Measurements from ENCODE around the gene KLHL24. TPM values are rescaled to one million over a fixed set of nuclear protein-coding genes. Genes with fewer than 3 reads are reported as not detected.
"Not testable (repeated sequence)": the region's sequence is repeated elsewhere in the genome, so short reads cannot be mapped to it uniquely, and the experiment has no call there.

The KLHL24 gene
- 33.9 TPM for polyA plus RNA-seq (2013, experiment 1 of 4)
- polyA plus RNA-seq (2013, experiment 2 of 4), result 32.7 TPM
- polyA plus RNA-seq (2013, experiment 3 of 4), result 27.3 TPM
- 33.4 TPM for polyA plus RNA-seq (2013, experiment 4 of 4)

DNA sequence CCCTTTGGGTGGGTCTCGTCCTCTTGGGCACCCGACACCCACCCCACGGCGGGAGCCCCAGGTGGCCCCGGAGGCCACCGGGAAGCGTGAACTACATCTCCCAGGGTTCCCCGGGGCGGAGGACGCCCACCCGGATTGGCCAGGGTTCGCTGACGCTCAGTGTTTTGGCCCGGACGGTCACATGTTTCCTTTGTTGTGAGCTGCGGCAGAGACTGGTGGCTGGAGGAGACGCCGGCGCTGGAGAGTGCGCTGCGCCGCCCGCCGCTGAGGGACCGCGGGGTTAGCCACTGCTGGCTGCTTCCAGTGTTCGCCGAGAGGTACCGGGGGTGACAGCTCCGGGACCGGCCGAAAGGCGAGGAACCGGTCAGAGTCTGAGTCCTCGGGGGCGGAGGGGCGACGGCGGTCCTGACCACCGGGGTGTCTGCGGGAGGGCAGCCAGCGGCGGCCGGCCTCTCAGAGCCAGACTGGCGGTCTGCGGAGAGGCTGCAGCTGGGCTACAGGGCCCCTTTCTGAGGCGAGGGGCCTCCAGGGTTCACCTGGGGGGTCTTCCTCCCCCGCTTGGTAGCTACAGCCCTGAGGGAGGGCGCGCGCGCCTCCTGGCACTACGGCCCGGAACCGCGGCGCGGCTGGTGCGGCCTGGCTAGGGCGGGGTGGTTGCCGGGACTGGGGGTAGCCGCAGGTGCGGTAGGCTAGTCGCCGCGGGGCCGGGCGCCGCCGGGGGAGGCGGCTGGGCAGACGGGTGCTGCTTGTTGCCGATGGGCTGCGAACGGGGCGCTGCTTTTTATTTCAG is at the start of gene KLHL24:
TSS of gene KLHL24 (plus strand) at position 193 of the 790 bp plus-strand sequence. CDS start 14,734 bp downstream, outside the sequence.
- Histone ChIP-seq H3K4me1 (ENCODE audit: control insufficient read depth, insufficient read depth, low read length) (peaks cover 5% of the 10 kb centered on the region), H3K36me3 (ENCODE audit: control insufficient read depth, insufficient read depth, low read length) (no peaks in the 10 kb centered on the region), H3K27ac (ENCODE audit: insufficient read depth, low read depth, low read length, poor library complexity, severe bottlenecking) (peak within 1 kb of the TSS; percentile 99), H3K9me3 (ENCODE audit: control insufficient read depth, low read length) (no peaks in the 10 kb centered on the region), H3K27me3 (ENCODE audit: control insufficient read depth, insufficient read depth, low read length, poor library complexity, severe bottlenecking) (no peaks in the 10 kb centered on the region), H3K4me3 (ENCODE audit: insufficient read depth, low read depth, low read length) (peak within 1 kb of the TSS; percentile 99)
- 0 to 1% methylated on average over 76 of the region's 76 CpGs for WGBS, 2 experiments

DNA sequence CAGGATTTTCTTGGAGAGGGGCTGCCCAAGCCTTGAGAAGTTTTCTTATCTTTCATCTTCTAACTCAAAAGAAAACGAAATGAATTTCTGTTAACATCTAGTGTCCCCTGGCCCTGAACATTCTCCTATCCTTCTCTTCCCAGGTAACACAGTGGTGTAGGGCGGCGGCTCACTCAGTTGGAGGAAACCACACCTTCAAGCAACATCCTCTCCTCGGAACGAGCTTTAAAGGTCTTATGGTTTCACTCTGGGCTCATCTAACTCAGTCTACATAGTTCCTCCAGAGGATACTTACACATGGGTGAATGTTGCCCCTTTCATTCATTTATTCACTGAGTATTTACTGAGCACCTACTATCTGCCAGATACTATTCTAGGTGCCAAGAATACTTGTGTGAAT is 48.9 kb upstream of the KLHL24 start:
- H3K9me3 ChIP-seq (ENCODE audit: control insufficient read depth, low read length), result no peaks in the 10 kb centered on the region
- no peaks in the 10 kb centered on the region for H3K4me1 ChIP-seq (ENCODE audit: control insufficient read depth, insufficient read depth, low read length)
- H3K27ac ChIP-seq (ENCODE audit: insufficient read depth, low read depth, low read length, poor library complexity, severe bottlenecking), result no peak overlapping the region
- H3K27me3 ChIP-seq (ENCODE audit: control insufficient read depth, insufficient read depth, low read length, poor library complexity, severe bottlenecking), result no peaks in the 10 kb centered on the region
- no peaks in the 10 kb centered on the region for H3K36me3 ChIP-seq (ENCODE audit: control insufficient read depth, insufficient read depth, low read length)
- WGBS, 2 experiments, result 93 to 95% methylated on average over 5 of the region's 5 CpGs
- H3K4me3 ChIP-seq (ENCODE audit: insufficient read depth, low read depth, low read length), result no peak overlapping the region

GRCh38 chr3:183587336-183587735 is 48.1 kb upstream of the KLHL24 start:
- Histone ChIP-seq H3K4me1 (ENCODE audit: control insufficient read depth, insufficient read depth, low read length) (no peaks in the 10 kb centered on the region), H3K9me3 (ENCODE audit: control insufficient read depth, low read length) (no peaks in the 10 kb centered on the region), H3K27ac (ENCODE audit: insufficient read depth, low read depth, low read length, poor library complexity, severe bottlenecking) (no peak overlapping the region), H3K4me3 (ENCODE audit: insufficient read depth, low read depth, low read length) (no peak overlapping the region), H3K36me3 (ENCODE audit: control insufficient read depth, insufficient read depth, low read length) (no peaks in the 10 kb centered on the region), H3K27me3 (ENCODE audit: control insufficient read depth, insufficient read depth, low read length, poor library complexity, severe bottlenecking) (no peaks in the 10 kb centered on the region)
- 94 to 95% methylated on average over 2 of the region's 2 CpGs for WGBS, 2 experiments

GRCh38 chr3:183590442-183590841 is 45.0 kb upstream of the KLHL24 start:
- WGBS, 2 experiments, result 94 to 98% methylated on average over 6 of the region's 6 CpGs
- no peaks in the 10 kb centered on the region for H3K27me3 ChIP-seq (ENCODE audit: control insufficient read depth, insufficient read depth, low read length, poor library complexity, severe bottlenecking)
- no peaks in the 10 kb centered on the region for H3K4me1 ChIP-seq (ENCODE audit: control insufficient read depth, insufficient read depth, low read length)
- H3K4me3 ChIP-seq (ENCODE audit: insufficient read depth, low read depth, low read length), result no peak overlapping the region
- no peaks in the 10 kb centered on the region for H3K36me3 ChIP-seq (ENCODE audit: control insufficient read depth, insufficient read depth, low read length)
- no peak overlapping the region for H3K27ac ChIP-seq (ENCODE audit: insufficient read depth, low read depth, low read length, poor library complexity, severe bottlenecking)
- H3K9me3 ChIP-seq (ENCODE audit: control insufficient read depth, low read length), result no peaks in the 10 kb centered on the region

GRCh38 chr3:183591881-183592521 is 43.4 kb upstream of the KLHL24 start:
- 72 to 74% methylated on average over 6 of the region's 6 CpGs for WGBS, 2 experiments
- H3K27ac ChIP-seq (ENCODE audit: insufficient read depth, low read depth, low read length, poor library complexity, severe bottlenecking), result no peak overlapping the region
- no peaks in the 10 kb centered on the region for H3K9me3 ChIP-seq (ENCODE audit: control insufficient read depth, low read length)
- no peaks in the 10 kb centered on the region for H3K4me1 ChIP-seq (ENCODE audit: control insufficient read depth, insufficient read depth, low read length)
- no peaks in the 10 kb centered on the region for H3K27me3 ChIP-seq (ENCODE audit: control insufficient read depth, insufficient read depth, low read length, poor library complexity, severe bottlenecking)
- no peak overlapping the region for H3K4me3 ChIP-seq (ENCODE audit: insufficient read depth, low read depth, low read length)
- no peaks in the 10 kb centered on the region for H3K36me3 ChIP-seq (ENCODE audit: control insufficient read depth, insufficient read depth, low read length)

GRCh38 chr3:183592821-183593220 is 42.6 kb upstream of the KLHL24 start:
- Histone ChIP-seq H3K4me3 (ENCODE audit: insufficient read depth, low read depth, low read length) (no peak overlapping the region), H3K27ac (ENCODE audit: insufficient read depth, low read depth, low read length, poor library complexity, severe bottlenecking) (no peak overlapping the region), H3K9me3 (ENCODE audit: control insufficient read depth, low read length) (no peaks in the 10 kb centered on the region), H3K36me3 (ENCODE audit: control insufficient read depth, insufficient read depth, low read length) (no peaks in the 10 kb centered on the region), H3K4me1 (ENCODE audit: control insufficient read depth, insufficient read depth, low read length) (no peaks in the 10 kb centered on the region), H3K27me3 (ENCODE audit: control insufficient read depth, insufficient read depth, low read length, poor library complexity, severe bottlenecking) (no peaks in the 10 kb centered on the region)
- WGBS, 2 experiments, result 89 to 96% methylated on average over 7 of the region's 7 CpGs

GRCh38 chr3:183594636-183595035 is 40.8 kb upstream of the KLHL24 start:
- no peaks in the 10 kb centered on the region for H3K4me1 ChIP-seq (ENCODE audit: control insufficient read depth, insufficient read depth, low read length)
- no peak overlapping the region for H3K4me3 ChIP-seq (ENCODE audit: insufficient read depth, low read depth, low read length)
- 92 to 96% methylated on average over 2 of the region's 2 CpGs for WGBS, 2 experiments
- no peaks in the 10 kb centered on the region for H3K27me3 ChIP-seq (ENCODE audit: control insufficient read depth, insufficient read depth, low read length, poor library complexity, severe bottlenecking)
- H3K36me3 ChIP-seq (ENCODE audit: control insufficient read depth, insufficient read depth, low read length), result no peaks in the 10 kb centered on the region
- no peaks in the 10 kb centered on the region for H3K9me3 ChIP-seq (ENCODE audit: control insufficient read depth, low read length)
- no peak overlapping the region for H3K27ac ChIP-seq (ENCODE audit: insufficient read depth, low read depth, low read length, poor library complexity, severe bottlenecking)

DNA sequence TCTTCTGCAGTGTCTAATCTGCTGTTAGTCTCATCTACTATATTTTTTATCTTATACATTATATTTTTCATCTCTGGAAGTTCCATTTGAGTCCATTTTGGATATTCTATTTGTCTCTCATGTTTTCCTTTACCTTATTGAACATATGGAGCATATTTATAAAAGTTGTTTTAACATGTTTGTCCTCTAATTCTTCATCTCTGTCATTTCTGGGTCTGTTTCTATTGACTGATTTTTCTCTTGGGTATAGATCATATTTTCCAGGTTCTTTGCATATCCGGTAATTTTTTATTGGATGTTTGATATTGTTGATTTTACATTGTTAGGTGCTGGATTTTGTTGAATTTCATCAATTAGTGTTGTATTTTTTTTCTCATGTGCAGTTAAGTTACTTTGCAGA is 37.5 kb upstream of the KLHL24 start:
- Histone ChIP-seq H3K27ac (ENCODE audit: insufficient read depth, low read depth, low read length, poor library complexity, severe bottlenecking) (no peak overlapping the region), H3K9me3 (ENCODE audit: control insufficient read depth, low read length) (no peaks in the 10 kb centered on the region), H3K4me3 (ENCODE audit: insufficient read depth, low read depth, low read length) (no peak overlapping the region), H3K36me3 (ENCODE audit: control insufficient read depth, insufficient read depth, low read length) (no peaks in the 10 kb centered on the region), H3K4me1 (ENCODE audit: control insufficient read depth, insufficient read depth, low read length) (no peaks in the 10 kb centered on the region), H3K27me3 (ENCODE audit: control insufficient read depth, insufficient read depth, low read length, poor library complexity, severe bottlenecking) (no peaks in the 10 kb centered on the region)
- WGBS, 2 experiments, result 0% methylated on average over 1 of the region's 1 CpG

DNA sequence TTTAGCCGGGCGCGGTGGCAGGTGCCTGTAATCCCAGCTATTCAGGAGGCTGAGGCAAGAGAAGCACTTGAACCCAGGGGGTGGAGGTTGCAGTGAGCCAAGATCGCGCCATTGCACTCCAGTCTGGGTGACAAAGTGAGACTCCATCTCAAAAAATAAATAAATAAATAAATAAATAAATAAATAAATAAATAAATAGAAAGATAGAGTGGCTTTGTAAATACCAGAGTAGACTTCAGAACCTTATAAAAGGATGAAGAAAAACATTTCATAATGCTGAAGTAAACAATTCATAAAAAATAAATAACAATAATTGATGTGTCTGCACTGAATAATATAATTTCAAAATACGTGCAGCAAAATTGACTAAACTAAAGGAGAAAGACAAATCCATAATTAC is 24.1 kb upstream of the KLHL24 start:
- H3K9me3 ChIP-seq (ENCODE audit: control insufficient read depth, low read length); H3K4me3 ChIP-seq (ENCODE audit: insufficient read depth, low read depth, low read length); H3K4me1 ChIP-seq (ENCODE audit: control insufficient read depth, insufficient read depth, low read length); H3K27me3 ChIP-seq (ENCODE audit: control insufficient read depth, insufficient read depth, low read length, poor library complexity, severe bottlenecking); H3K36me3 ChIP-seq (ENCODE audit: control insufficient read depth, insufficient read depth, low read length); H3K27ac ChIP-seq (ENCODE audit: insufficient read depth, low read depth, low read length, poor library complexity, severe bottlenecking): not testable (repeated sequence)
- WGBS, 2 experiments, result 94 to 96% methylated on average over 3 to 5 of the region's 6 CpGs
